GM18870 (cell line): ENCODE measurements around the gene SCGB1C2.
"Not testable (repeated sequence)": the region's sequence is repeated elsewhere in the genome, so short reads cannot be mapped to it uniquely, and the experiment has no call there.

Experiments used
- ATAC-seq: cut with Tn5 transposase; IDR thresholded peaks from one replicate; pipeline ENCODE4 v1.9.1; 2021; ENCODE audit warnings: moderate library complexity; ENCODE audit not compliant: unreplicated experiment

SCGB1C2 gene

GRCh38 chr17:137166-137807 lies at the start of gene SCGB1C2:
TSS of gene SCGB1C2 (plus strand) at chr17:137569. CDS start at chr17:137591, 22 bp downstream.
- not testable (repeated sequence) for ATAC-seq

- ATAC-seq, result not testable (repeated sequence)
Observed at GRCh38 chr17:113111-113510, 24.3 kb upstream of the SCGB1C2 start.

- not testable (repeated sequence) for ATAC-seq
Observed at GRCh38 chr17:118339-118917, 18.9 kb upstream of the SCGB1C2 start.

GRCh38 chr17:133932-134331 lies 3.4 kb upstream of the SCGB1C2 start:
- ATAC-seq, result not testable (repeated sequence)

GRCh38 chr17:134332-134785 lies 3.0 kb upstream of the SCGB1C2 start:
- peak; percentile 75 for ATAC-seq

- not testable (repeated sequence) for ATAC-seq
Observed at GRCh38 chr17:135022-135421, 2.3 kb upstream of the SCGB1C2 start.

- not testable (repeated sequence) for ATAC-seq
Observed at GRCh38 chr17:135895-136294, 1.5 kb upstream of the SCGB1C2 start.

- ATAC-seq, result not testable (repeated sequence)
Observed at GRCh38 chr17:136531-136930, 838 bp upstream of the SCGB1C2 start.

GRCh38 chr17:139401-140205 lies 2.2 kb downstream of the SCGB1C2 start:
- ATAC-seq, result not testable (repeated sequence)

GRCh38 chr17:142102-142661 lies 4.8 kb downstream of the SCGB1C2 start:
- no peak for ATAC-seq

GRCh38 chr17:142876-143784 lies 5.8 kb downstream of the SCGB1C2 start:
- ATAC-seq, result no peak

- no peak for ATAC-seq
Observed at GRCh38 chr17:143785-144281, 6.5 kb downstream of the SCGB1C2 start.

- ATAC-seq, result no peak
Observed at GRCh38 chr17:144936-145670, 7.7 kb downstream of the SCGB1C2 start.

GRCh38 chr17:145671-146541 lies 8.5 kb downstream of the SCGB1C2 start:
- no peak for ATAC-seq

GRCh38 chr17:146546-146945 lies 9.2 kb downstream of the SCGB1C2 start:
- no peak for ATAC-seq

GRCh38 chr17:146983-147761 lies 9.8 kb downstream of the SCGB1C2 start:
- ATAC-seq, result no peak

- ATAC-seq, result no peak
Observed at GRCh38 chr17:147796-148740, 10.7 kb downstream of the SCGB1C2 start.
